GDM1 (cell line): ENCODE measurements around the gene RNF214.

Experiments used
- DNase-seq: peaks from one replicate; lab custom pipeline; 2025; lab: John Stamatoyannopoulos, UW

Gene RNF214

GRCh38 chr11:117282956-117283355 lies 50.5 kb downstream of the RNF214 start:
- DNase-seq = no peak

- DNase-seq = no peak
Observed at GRCh38 chr11:117284053-117284452, 51.6 kb downstream of the RNF214 start.

GRCh38 chr11:117286588-117286987 lies 54.1 kb downstream of the RNF214 start:
- DNase-seq = no peak

- DNase-seq = no peak
Observed at GRCh38 chr11:117287668-117288067, 55.2 kb downstream of the RNF214 start.

GRCh38 chr11:117289795-117290194 lies 57.3 kb downstream of the RNF214 start:
- no peak for DNase-seq

GRCh38 chr11:117290809-117291396 lies 58.4 kb downstream of the RNF214 start, which contains the start of gene BACE1-AS:
Gene BACE1-AS, plus strand, starts transcription at chr11:117291346.
- DNase-seq = no peak

- no peak for DNase-seq
Observed at GRCh38 chr11:117292616-117293015, 60.1 kb downstream of the RNF214 start.

GRCh38 chr11:117295438-117296137 lies 63.1 kb downstream of the RNF214 start:
- no peak for DNase-seq

- DNase-seq = no peak
Observed at GRCh38 chr11:117296881-117297280, 64.4 kb downstream of the RNF214 start.

- DNase-seq = no peak
Observed at GRCh38 chr11:117298195-117298594, 65.7 kb downstream of the RNF214 start.

GRCh38 chr11:117299351-117300282 lies 67.1 kb downstream of the RNF214 start:
- DNase-seq = no peak

- DNase-seq = no peak
Observed at GRCh38 chr11:117300283-117300663, 67.8 kb downstream of the RNF214 start.

GRCh38 chr11:117300773-117301172 lies 68.3 kb downstream of the RNF214 start:
- DNase-seq = no peak

- DNase-seq = no peak
Observed at GRCh38 chr11:117302228-117302627, 69.8 kb downstream of the RNF214 start.

GRCh38 chr11:117303101-117303500 lies 70.6 kb downstream of the RNF214 start:
- no peak for DNase-seq

GRCh38 chr11:117303646-117304315 lies 71.3 kb downstream of the RNF214 start:
- DNase-seq = no peak

GRCh38 chr11:117305145-117305544 lies 72.7 kb downstream of the RNF214 start:
- no peak for DNase-seq

- DNase-seq = no peak
Observed at GRCh38 chr11:117309310-117309709, 76.8 kb downstream of the RNF214 start.

- no peak for DNase-seq
Observed at GRCh38 chr11:117313091-117313490, 80.6 kb downstream of the RNF214 start.

GRCh38 chr11:117313828-117314768 lies 81.6 kb downstream of the RNF214 start:
- no peak for DNase-seq

- no peak for DNase-seq
Observed at GRCh38 chr11:117314840-117315239, 82.4 kb downstream of the RNF214 start.
